IMR-90 (cell line): ENCODE results near the gene MOB1B. TPM values are rescaled to one million over a fixed set of nuclear protein-coding genes. Genes with fewer than 3 reads are reported as not detected.
A peak's percentile ranks its signal among the peaks of the same experiment; 100 is the strongest.

Experiments
- ATAC-seq: fragments of 200-7000 bp; cut with Tn5 transposase; 2 replicates; pipeline ENCODE4 v1.9.1; 2020; ENCODE audit warnings: low read depth, mild to moderate bottlenecking, moderate library complexity
- BruUV-seq: library from RNA; stranded (reverse); fragments of 400-500 nt; replicated peaks from 2 replicates; lab custom pipeline; 2021; lab: Mats Ljungman, UMichigan
- CTCF ChIA-PET: fragments of 300-600 bp; formaldehyde crosslinking; extraction: SDS; loops from one replicate; lab custom pipeline; 2021; ENCODE audit warnings: antibody characterized with exemption; lab: Yijun Ruan, JAX
- POLR2A ChIA-PET: fragments of 300-600 bp; sonication (Branson Sonifier 250); formaldehyde crosslinking; loops from one replicate; lab custom pipeline; 2022; ENCODE audit warnings: antibody characterized with exemption; ENCODE audit not compliant: unreplicated experiment; lab: Charles Lee
- DNase-seq: peaks from one replicate; pipeline ENCODE4 v3.0.0; 2013
- H2AFZ ChIP-seq: replicated peaks from 2 replicates; pipeline ENCODE3; 2013; ENCODE audit warnings: low read length, mild to moderate bottlenecking; ENCODE audit not compliant: poor library complexity
- H2AK5ac ChIP-seq: 2 replicates; pipeline ENCODE4 v1.6.1; 2013; ENCODE audit warnings: low read depth, low read length, inconsistent platforms
- H2AK9ac ChIP-seq: replicated peaks from 2 replicates; pipeline ENCODE3; 2013; ENCODE audit warnings: mild to moderate bottlenecking, low read depth, low read length, moderate library complexity; ENCODE audit not compliant: poor library complexity
- H2BK120ac ChIP-seq: 2 replicates; pipeline ENCODE4 v1.6.1; 2013; ENCODE audit warnings: low read depth, low read length, inconsistent platforms
- H2BK15ac ChIP-seq: 3 replicates; pipeline ENCODE4 v1.6.1; 2013; ENCODE audit warnings: low read depth, low read length, inconsistent platforms
- H2BK20ac ChIP-seq: 2 replicates; pipeline ENCODE4 v1.6.1; 2013; ENCODE audit warnings: low read depth, mild to moderate bottlenecking, inconsistent platforms, low read length, moderate library complexity
- H2BK5ac ChIP-seq: 2 replicates; pipeline ENCODE4 v1.6.1; 2013; ENCODE audit warnings: mild to moderate bottlenecking, low read depth, low read length, inconsistent platforms; ENCODE audit not compliant: poor library complexity, severe bottlenecking
- H3K14ac ChIP-seq: replicated peaks from 2 replicates; pipeline ENCODE4 v1.6.1; 2013; ENCODE audit warnings: low read depth, low read length, inconsistent platforms
- H3K18ac ChIP-seq: 2 replicates; pipeline ENCODE4 v1.6.1; 2013; ENCODE audit warnings: low read depth, low read length, control low read depth
- H3K23ac ChIP-seq: 2 replicates; pipeline ENCODE4 v1.6.1; 2013; ENCODE audit warnings: low read depth, low read length, inconsistent platforms
- H3K27ac ChIP-seq: 2 replicates; pipeline ENCODE4 v1.5.1; 2013; ENCODE audit warnings: mild to moderate bottlenecking, control low read depth, low read length; ENCODE audit not compliant: insufficient read depth
- H3K27me3 ChIP-seq: 2 replicates; pipeline ENCODE4 v1.6.1; 2013; ENCODE audit warnings: low read length; ENCODE audit not compliant: control insufficient read depth, insufficient read depth
- H3K36me3 ChIP-seq: 2 replicates; pipeline ENCODE4 v1.6.1; 2013; ENCODE audit warnings: low read length, mixed read lengths; ENCODE audit not compliant: control insufficient read depth, insufficient read depth
- H3K4ac ChIP-seq: 2 replicates; pipeline ENCODE4 v1.6.1; 2013; ENCODE audit warnings: low read depth, low read length, inconsistent platforms
- H3K4me1 ChIP-seq: 2 replicates; pipeline ENCODE4 v1.6.1; 2013; ENCODE audit warnings: low read length, mixed read lengths; ENCODE audit not compliant: control insufficient read depth, insufficient read depth
- H3K4me2 ChIP-seq: 2 replicates; pipeline ENCODE4 v1.6.1; 2013; ENCODE audit warnings: low read depth, mild to moderate bottlenecking, control low read depth, low read length, moderate library complexity
- H3K4me3 ChIP-seq: 2 replicates; pipeline ENCODE4 v1.5.1; 2013; ENCODE audit warnings: low read depth, mild to moderate bottlenecking, control low read depth, low read length, moderate library complexity; ENCODE audit not compliant: insufficient read depth
- H3K56ac ChIP-seq: 2 replicates; pipeline ENCODE4 v1.6.1; 2013; ENCODE audit warnings: low read length, inconsistent platforms; ENCODE audit not compliant: insufficient read depth; ENCODE audit errors: extremely low read depth
- H3K79me1 ChIP-seq, 2 experiments: 2 replicates each; pipeline ENCODE4 v1.6.1; 2013; ENCODE audit warnings: low read length in 2 of 2, inconsistent platforms in 1 of 2, low read depth in 1 of 2
- H3K9ac ChIP-seq: 2 replicates; pipeline ENCODE4 v1.6.1; 2013; ENCODE audit warnings: low read depth, low read length, control low read depth
- H3K9me1 ChIP-seq: 2 replicates; pipeline ENCODE4 v1.6.1; 2013; ENCODE audit warnings: low read length, inconsistent platforms; ENCODE audit not compliant: insufficient read depth
- H3K9me3 ChIP-seq: 2 replicates; pipeline ENCODE4 v1.6.1; 2013; ENCODE audit warnings: low read length; ENCODE audit not compliant: control insufficient read depth, insufficient read depth
- H4K20me1 ChIP-seq: 2 replicates; pipeline ENCODE4 v1.6.1; 2013; ENCODE audit warnings: low read length, inconsistent platforms; ENCODE audit not compliant: insufficient read depth
- H4K5ac ChIP-seq: 2 replicates; pipeline ENCODE4 v1.6.1; 2013; ENCODE audit warnings: mild to moderate bottlenecking, low read depth, low read length, control low read depth
- H4K8ac ChIP-seq, 2 experiments: 2 replicates each; pipeline ENCODE4 v1.6.1; 2013; ENCODE audit warnings: low read depth in 2 of 2, low read length in 2 of 2, control low read depth in 1 of 2, inconsistent platforms in 1 of 2
- H4K91ac ChIP-seq: 2 replicates; pipeline ENCODE4 v1.6.1; 2013; ENCODE audit warnings: low read depth, low read length, inconsistent platforms; ENCODE audit not compliant: insufficient read depth
- BHLHE40 ChIP-seq: fragments of 150-350 bp; IDR thresholded peaks from 2 replicates; pipeline ENCODE4 v1.6.1; 2016; ENCODE audit warnings: mild to moderate bottlenecking, low read depth, low read length
- CEBPB ChIP-seq: IDR thresholded peaks from 2 replicates; pipeline ENCODE4 v1.6.1; 2012; ENCODE audit warnings: low read depth, low read length, improper control_type of control experiment
- CHD1 ChIP-seq: IDR thresholded peaks from 2 replicates; pipeline ENCODE4 v1.6.1; 2012; ENCODE audit warnings: low read depth, low read length, improper control_type of control experiment
- ELK1 ChIP-seq: fragments of 150-350 bp; IDR thresholded peaks from 2 replicates; pipeline ENCODE4 v1.6.1; 2016; ENCODE audit warnings: low read depth, mild to moderate bottlenecking, low read length, moderate library complexity, borderline replicate concordance
- FOS ChIP-seq: fragments of 150-350 bp; IDR thresholded peaks from 2 replicates; pipeline ENCODE4 v1.6.1; 2016; ENCODE audit warnings: low read depth, low read length
- MAFK ChIP-seq: IDR thresholded peaks from 2 replicates; pipeline ENCODE4 v1.6.1; 2012; ENCODE audit warnings: low read depth, low read length, improper control_type of control experiment
- MAZ ChIP-seq: IDR thresholded peaks from 2 replicates; pipeline ENCODE4 v1.6.1; 2012; ENCODE audit warnings: low read depth, mild to moderate bottlenecking, low read length, improper control_type of control experiment, moderate library complexity, borderline replicate concordance
- MXI1 ChIP-seq: IDR thresholded peaks from 2 replicates; pipeline ENCODE4 v1.6.1; 2012; ENCODE audit warnings: low read depth, mild to moderate bottlenecking, low read length, moderate library complexity, borderline replicate concordance
- NFE2L2 ChIP-seq: fragments of 150-350 bp; IDR thresholded peaks from 2 replicates; pipeline ENCODE4 v1.6.1; 2016; ENCODE audit warnings: low read depth, mild to moderate bottlenecking, low read length
- POLR2A ChIP-seq: IDR thresholded peaks from 2 replicates; pipeline ENCODE4 v1.6.1; 2012; ENCODE audit warnings: mild to moderate bottlenecking, low read depth, low read length
- RAD21 ChIP-seq: IDR thresholded peaks from 2 replicates; pipeline ENCODE4 v1.6.1; 2012; ENCODE audit warnings: low read length, improper control_type of control experiment
- RCOR1 ChIP-seq: IDR thresholded peaks from 2 replicates; pipeline ENCODE4 v1.6.1; 2012; ENCODE audit warnings: mild to moderate bottlenecking, low read length, improper control_type of control experiment; ENCODE audit not compliant: insufficient replicate concordance
- RFX5 ChIP-seq: IDR thresholded peaks from 2 replicates; pipeline ENCODE4 v1.8.0; 2012; ENCODE audit warnings: low read depth, mild to moderate bottlenecking, low read length, moderate library complexity
- SMC3 ChIP-seq: fragments of 150-350 bp; IDR thresholded peaks from 2 replicates; pipeline ENCODE4 v1.6.1; 2016; ENCODE audit warnings: low read depth, mild to moderate bottlenecking, antibody characterized with exemption, low read length, moderate library complexity
- WGBS, 2 experiments: methylation state at CpG; one replicate each; pipeline versions ENCODE4 v1.1.5 to v1.1.7; 2013; ENCODE audit warnings: missing lambda C conversion rate in 2 of 2; ENCODE audit not compliant: insufficient read length in 1 of 2; ENCODE audit errors: extremely low coverage in 2 of 2; 5-methylcytosine and 5-hydroxymethylcytosine counted together
- dilution Hi-C: fragments of 300-500 bp; cut with HindIII; formaldehyde crosslinking; loops from one replicate; pipeline ENCODE4 v1.14.3; 2018; ENCODE audit warnings: low sequenced_read_pairs; ENCODE audit not compliant: unreplicated experiment
- in situ Hi-C: fragments of 300-500 bp; cut with MboI; formaldehyde crosslinking; loops from 3 replicates; pipeline ENCODE4 v1.14.3; 2019; ENCODE audit warnings: low sequenced_read_pairs, inconsistent platforms, mixed read lengths
- intact Hi-C: fragments of 100-400 bp; cut with micrococcal nuclease; formaldehyde crosslinking; loops from 2 replicates; pipeline ENCODE4 v1.10.0; 2022
- polyA plus RNA-seq, 3 experiments: library from polyadenylated mRNA; depleted of rRNA; stranded (reverse); fragments of >200 nt; gene quantifications; 2 replicates each; pipeline ENCODE4 v1.2.3, GENCODE V29; 2012; ENCODE audit warnings: low replicate concordance in 1 of 3
- total RNA-seq: library from RNA; depleted of rRNA; stranded (reverse); fragments of >200 nt; gene quantifications from 2 replicates; pipeline ENCODE4 v1.2.3, GENCODE V29; 2012
- TF ChIP-seq, protein P1 (sequence below): fragments of 150-350 bp; IDR thresholded peaks from 2 replicates; pipeline ENCODE4 v1.6.1; 2017; ENCODE audit warnings: mild to moderate bottlenecking, antibody characterized with exemption, low read length, low read depth
- TF ChIP-seq, protein P2 (sequence below): conservative IDR thresholded peaks from 2 replicates; pipeline ENCODE4 v1.5.1; 2012; ENCODE audit warnings: mild to moderate bottlenecking, low read depth, low read length, improper control_type of control experiment

MOB1B gene
- total and polyA plus RNA-seq, 2 of the 4 experiments (the other 2 are of a cell fraction), result 5.7 to 6.8 TPM

DNA sequence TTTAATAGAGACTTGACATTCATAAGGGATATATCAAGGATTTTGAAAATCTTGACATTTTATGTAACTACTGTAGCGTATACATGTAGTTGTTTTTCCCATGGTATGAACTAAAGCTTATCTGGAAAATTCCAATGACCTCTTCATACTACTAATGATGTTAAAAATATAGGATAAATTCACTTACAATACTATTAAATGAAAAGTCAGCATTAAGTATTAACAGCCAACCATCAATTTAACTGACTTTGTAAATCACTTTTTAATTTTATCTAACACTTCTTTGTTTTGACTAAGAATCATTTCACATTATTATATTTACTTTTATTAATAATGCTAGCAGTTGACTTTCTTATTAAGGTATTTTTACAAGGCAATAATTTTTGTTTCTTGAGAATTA, 125.4 kb downstream of the MOB1B start:
- no peak overlapping the region for H2AFZ ChIP-seq
- H3K56ac ChIP-seq, result no peak overlapping the region
- no peak overlapping the region for H2BK15ac ChIP-seq
- no peaks in the 10 kb centered on the region for H3K27me3 ChIP-seq
- H2AK9ac ChIP-seq, result no peak overlapping the region
- H3K14ac ChIP-seq, result no peak overlapping the region
- H4K8ac ChIP-seq, result no peak overlapping the region
- no peaks in the 10 kb centered on the region for H3K9me3 ChIP-seq
- H4K20me1 ChIP-seq, result no peaks in the 10 kb centered on the region
- H4K91ac ChIP-seq, result no peak overlapping the region
- H2BK20ac ChIP-seq, result no peak overlapping the region
- no peak overlapping the region for H3K4me3 ChIP-seq
- no peak overlapping the region for H3K27ac ChIP-seq
- H3K9me1 ChIP-seq, result no peaks in the 10 kb centered on the region
- H3K4me2 ChIP-seq, result no peak overlapping the region
- H4K5ac ChIP-seq, result no peak overlapping the region
- TF ChIP-seq ELK1, result no peak
- TF ChIP-seq FOS, result no peak
- TF ChIP-seq, protein P1, sequence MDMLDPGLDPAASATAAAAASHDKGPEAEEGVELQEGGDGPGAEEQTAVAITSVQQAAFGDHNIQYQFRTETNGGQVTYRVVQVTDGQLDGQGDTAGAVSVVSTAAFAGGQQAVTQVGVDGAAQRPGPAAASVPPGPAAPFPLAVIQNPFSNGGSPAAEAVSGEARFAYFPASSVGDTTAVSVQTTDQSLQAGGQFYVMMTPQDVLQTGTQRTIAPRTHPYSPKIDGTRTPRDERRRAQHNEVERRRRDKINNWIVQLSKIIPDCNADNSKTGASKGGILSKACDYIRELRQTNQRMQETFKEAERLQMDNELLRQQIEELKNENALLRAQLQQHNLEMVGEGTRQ, result no peak
- TF ChIP-seq RCOR1, result no peak
- no peak for TF ChIP-seq RAD21
- TF ChIP-seq CHD1, result no peak
- no peak for TF ChIP-seq SMC3
- no peak for TF ChIP-seq MAFK
- no peak for TF ChIP-seq MAZ
- TF ChIP-seq RFX5, result no peak
- TF ChIP-seq POLR2A, result no peak
- no peak for TF ChIP-seq CEBPB
- TF ChIP-seq BHLHE40, result no peak
- no peak for TF ChIP-seq MXI1
- TF ChIP-seq, protein P2, sequence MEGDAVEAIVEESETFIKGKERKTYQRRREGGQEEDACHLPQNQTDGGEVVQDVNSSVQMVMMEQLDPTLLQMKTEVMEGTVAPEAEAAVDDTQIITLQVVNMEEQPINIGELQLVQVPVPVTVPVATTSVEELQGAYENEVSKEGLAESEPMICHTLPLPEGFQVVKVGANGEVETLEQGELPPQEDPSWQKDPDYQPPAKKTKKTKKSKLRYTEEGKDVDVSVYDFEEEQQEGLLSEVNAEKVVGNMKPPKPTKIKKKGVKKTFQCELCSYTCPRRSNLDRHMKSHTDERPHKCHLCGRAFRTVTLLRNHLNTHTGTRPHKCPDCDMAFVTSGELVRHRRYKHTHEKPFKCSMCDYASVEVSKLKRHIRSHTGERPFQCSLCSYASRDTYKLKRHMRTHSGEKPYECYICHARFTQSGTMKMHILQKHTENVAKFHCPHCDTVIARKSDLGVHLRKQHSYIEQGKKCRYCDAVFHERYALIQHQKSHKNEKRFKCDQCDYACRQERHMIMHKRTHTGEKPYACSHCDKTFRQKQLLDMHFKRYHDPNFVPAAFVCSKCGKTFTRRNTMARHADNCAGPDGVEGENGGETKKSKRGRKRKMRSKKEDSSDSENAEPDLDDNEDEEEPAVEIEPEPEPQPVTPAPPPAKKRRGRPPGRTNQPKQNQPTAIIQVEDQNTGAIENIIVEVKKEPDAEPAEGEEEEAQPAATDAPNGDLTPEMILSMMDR, result no peak
- TF ChIP-seq NFE2L2, result no peak
- no peak overlapping the region for H3K9ac ChIP-seq
- no peak overlapping the region for H2AK5ac ChIP-seq
- CTCF ChIA-PET, result no interaction called here
- POLR2A ChIA-PET, result no interaction called here
- intact Hi-C loops, result no loop called here
- no TSS peak for BruUV-seq
- no peak overlapping the region for H3K4ac ChIP-seq
- H3K18ac ChIP-seq, result no peak overlapping the region
- ATAC-seq (no peak), DNase-seq (no peak)
- peaks cover 9 to 25% of the 10 kb centered on the region in 2 experiments for H3K79me1 ChIP-seq
- H3K23ac ChIP-seq, result no peak overlapping the region
- dilution Hi-C loops, result no loop called here
- peak overlapping the region; percentile 70 for H2BK5ac ChIP-seq
- H3K36me3 ChIP-seq, result peaks cover 4% of the 10 kb centered on the region
- no peak overlapping the region for H2BK120ac ChIP-seq
- WGBS, 2 experiments, result no CpG with 5 or more reads among the region's 1 CpG
- in situ Hi-C loops, result loop anchor here (25.0 kb wide), 1 partner anchor 535 kb away; no protein-coding TSS in a partner anchor
- peaks cover 3% of the 10 kb centered on the region for H3K4me1 ChIP-seq
